Stimulated activated CD4-positive, alpha-beta T cell treated with anti-CD3 and anti-CD28 coated beads, Interleukin-12 subunit alpha, Interleukin-12 subunit beta, amount 100 ng/mL, for 24 hours (primary cell): ENCODE results near the gene COPE.

ENCODE experiments used
- DNase-seq, 2 experiments: peaks; one replicate each; pipeline ENCODE4 v3.0.0-alpha.2; 2020; ENCODE audit warnings: low read depth in 2 of 2

The COPE gene

DNA sequence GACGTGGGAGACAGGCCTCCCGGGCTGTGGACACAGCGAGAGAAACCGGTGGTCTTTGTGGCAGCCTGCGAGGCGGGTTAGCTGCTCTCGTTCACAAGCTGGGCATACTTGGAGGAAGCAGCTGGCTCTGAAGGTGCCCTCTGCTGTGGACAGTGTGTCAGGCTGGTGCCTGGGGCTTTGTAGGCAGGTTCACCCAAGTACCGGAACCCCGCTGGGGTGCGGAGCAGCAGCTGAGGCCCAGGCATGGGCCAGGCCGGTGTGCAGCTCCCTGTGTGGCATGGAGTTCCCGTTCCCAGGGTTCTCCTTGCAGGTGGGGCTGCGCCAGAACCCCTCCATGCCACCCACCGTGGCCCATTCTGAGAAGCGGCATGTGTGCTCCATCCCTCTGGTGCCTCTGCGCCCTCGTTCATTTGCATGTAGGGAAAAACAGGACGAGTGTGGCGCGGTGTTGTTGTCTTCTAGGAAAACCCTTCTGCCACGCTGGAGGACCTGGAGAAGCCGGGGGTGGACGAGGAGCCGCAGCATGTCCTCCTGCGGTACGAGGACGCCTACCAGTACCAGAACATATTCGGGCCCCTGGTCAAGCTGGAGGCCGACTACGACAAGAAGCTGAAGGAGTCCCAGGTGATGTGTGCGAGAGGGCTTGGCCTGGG lies 67.4 kb downstream of the COPE start:
- DNase-seq = no peak

DNA sequence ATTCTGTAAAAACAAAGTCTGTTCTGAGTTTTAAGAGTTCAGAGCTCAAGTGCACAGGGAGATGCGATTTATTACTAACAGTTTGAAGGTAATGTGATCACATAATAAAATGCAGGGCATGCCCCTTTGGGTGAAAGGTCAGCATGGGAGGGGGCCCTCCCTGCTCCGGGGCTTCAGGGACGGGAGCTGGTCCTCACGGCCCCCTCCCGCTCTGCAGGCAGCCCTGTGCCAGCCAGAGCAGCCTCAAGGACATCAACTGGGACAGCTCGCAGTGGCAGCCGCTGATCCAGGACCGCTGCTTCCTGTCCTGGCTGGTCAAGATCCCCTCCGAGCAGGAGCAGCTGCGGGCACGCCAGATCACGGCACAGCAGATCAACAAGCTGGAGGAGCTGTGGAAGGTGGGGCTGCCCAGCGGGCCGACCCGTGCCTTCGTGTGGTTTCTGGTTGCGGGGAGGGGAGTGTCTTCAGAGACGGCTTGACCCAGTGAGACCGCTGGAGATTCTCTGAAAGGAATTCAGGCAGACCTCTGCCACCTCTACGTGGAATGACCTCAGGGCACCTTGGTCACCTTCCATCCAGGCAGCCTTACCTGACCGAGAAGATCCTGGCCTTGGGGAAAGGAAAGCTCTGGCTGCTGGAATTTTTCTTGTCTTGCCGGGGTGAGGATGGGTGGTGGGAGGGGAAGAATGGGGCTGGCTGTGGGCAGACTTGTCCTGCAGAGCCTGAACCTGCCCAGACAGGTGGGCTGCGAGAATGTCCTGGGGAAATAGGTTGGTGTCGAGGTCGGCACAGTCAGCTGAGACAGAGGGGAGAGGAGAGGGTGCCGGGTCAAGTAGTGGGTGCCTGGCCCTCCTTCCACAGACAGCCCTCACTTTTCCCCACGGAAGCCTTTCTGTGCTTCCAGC lies 68.5 kb downstream of the COPE start:
- DNase-seq = no peak

DNA sequence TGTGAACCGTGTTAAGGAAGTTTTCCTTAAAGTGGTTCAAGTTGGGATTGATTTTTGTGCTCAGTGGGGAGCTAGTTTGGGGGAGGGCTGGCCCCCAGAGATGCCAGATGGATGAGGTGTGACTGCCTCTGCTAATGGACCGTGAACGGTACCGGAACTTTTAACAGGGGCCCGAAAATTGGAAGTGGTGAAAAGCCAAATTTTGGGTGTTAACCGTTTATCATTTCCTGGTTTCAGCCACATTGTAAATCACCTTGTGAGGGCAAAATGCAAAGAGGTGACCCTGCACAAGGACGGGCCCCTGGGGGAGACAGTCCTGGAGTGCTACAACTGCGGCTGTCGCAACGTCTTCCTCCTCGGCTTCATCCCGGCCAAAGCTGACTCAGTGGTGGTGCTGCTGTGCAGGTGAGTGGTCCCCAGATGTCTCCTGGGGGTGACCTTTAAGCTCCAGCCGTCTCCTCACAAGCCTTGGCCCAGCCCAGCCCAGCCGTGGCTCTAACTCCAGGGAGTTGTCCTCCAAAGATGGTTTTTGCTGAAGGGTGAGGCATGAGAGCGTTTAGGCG lies 69.3 kb downstream of the COPE start:
- DNase-seq = no peak
